SIG-M5 (cell line): Measurements from ENCODE around the gene CAMK1D.
"Not testable (repeated sequence)": the region's sequence is repeated elsewhere in the genome, so short reads cannot be mapped to it uniquely, and the experiment has no call there.

ENCODE experiments used
- DNase-seq: peaks from one replicate; lab custom pipeline; 2025; lab: John Stamatoyannopoulos, UW

CAMK1D gene

DNA sequence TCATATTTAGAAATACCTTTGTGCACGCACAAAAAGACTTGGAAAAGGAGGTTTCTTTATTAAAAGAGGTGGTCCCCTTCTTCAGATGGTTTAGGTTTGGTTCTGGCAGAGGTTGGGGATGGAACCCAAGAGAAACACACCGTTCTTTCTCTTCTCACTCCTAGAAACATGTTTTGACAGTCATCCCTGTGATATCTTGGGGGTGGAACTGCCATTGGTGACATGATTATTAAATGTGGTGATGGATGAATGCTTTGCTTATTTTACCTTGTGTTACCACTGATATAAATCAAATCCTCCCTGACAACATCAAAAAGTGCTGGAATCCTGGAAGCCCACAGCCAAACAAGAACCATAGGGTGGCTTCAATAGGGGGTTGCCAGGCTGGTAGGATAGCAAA lies 505.6 kb downstream of the CAMK1D start:
- no peak for DNase-seq

- no peak for DNase-seq
Measured at GRCh38 chr10:12862459-12862858, 513.1 kb downstream of the CAMK1D start.

GRCh38 chr10:12865515-12865914 lies 516.2 kb downstream of the CAMK1D start:
- not testable (repeated sequence) for DNase-seq

- DNase-seq = no peak
Measured at GRCh38 chr10:12868229-12868628, 518.9 kb downstream of the CAMK1D start.

DNA sequence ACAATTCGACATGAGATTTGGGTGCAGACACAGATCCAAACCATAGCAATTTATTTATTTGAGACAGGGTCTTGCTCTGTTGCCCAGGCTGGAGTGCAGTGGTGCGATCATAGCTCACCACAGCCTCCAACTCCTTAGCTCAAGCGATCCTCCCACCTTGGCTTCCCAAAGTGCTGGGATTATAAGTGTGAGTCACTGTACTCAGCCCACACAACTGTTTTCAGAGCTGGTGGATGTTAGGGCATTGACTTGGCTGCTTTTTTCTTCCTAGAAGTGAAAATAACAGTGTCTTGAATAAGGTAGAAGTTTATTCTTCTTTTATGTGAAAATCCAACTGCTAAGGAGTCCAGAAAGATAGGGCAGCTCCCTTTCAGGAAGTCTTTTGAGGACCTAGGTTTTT lies 520.1 kb downstream of the CAMK1D start:
- DNase-seq = no peak

DNA sequence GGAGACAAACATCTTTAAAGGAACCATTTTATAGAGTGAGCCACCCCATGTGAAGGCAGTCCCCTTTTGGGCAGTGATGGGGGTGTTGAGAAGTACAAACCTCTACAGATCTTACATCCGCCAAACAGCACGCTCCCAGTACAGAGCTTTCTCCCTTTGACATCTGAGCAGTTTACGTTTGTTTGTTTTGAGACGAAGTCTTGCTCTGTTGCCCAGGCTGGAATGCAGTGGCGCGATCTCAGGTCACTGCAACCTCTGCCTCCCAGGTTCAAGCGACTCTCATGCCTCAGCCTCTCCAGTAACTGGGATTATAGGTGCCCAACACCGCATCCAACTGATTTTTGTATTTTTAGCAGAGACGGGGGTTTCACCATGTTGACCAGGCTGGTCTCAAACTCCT lies 523.2 kb downstream of the CAMK1D start:
- DNase-seq = no peak

DNA sequence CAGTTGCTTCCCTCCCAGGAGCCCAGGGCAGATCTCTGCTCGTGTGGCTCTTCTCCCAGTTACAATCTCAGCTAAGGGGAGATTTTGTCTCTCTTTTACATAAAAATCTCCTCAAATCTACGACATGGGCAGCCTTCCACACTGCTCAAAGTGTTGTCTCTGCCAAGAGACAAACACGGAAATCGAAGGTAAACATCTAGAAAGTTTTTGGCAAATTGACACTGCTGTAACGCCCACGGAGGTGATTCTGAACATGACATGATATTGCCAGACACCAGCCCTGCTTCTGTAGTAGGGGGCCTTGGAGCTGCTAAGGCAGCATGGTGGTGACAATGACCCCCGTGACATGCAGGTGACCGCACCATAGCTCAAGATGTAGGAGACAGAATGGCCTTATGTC lies 523.8 kb downstream of the CAMK1D start:
- no peak for DNase-seq

GRCh38 chr10:12874501-12874900 lies 525.2 kb downstream of the CAMK1D start:
- DNase-seq = no peak

- DNase-seq = no peak
Measured at GRCh38 chr10:12875100-12875499, 525.8 kb downstream of the CAMK1D start.

DNA sequence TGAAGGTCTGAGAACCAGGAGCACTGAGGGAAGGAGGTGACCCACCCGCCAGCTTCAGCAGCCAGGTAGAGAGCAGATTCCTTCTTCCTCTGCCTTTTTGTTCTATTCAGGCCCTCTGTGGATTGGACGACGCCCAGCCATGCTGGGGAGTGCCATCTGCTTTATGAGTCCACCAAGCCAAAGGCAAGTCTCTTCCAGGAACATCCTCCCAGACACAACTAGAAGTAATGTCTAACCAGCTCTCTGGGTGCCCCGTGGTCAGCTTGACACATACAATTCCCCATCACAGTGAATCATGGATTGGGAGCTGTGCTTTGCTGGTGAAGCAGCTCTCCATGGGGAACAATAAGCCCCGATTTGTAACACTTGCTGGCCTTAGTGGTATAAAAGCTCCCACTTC lies 526.9 kb downstream of the CAMK1D start:
- no peak for DNase-seq

- DNase-seq = no peak
Measured at GRCh38 chr10:12877150-12877549, 527.8 kb downstream of the CAMK1D start.

GRCh38 chr10:12880423-12880822 lies 531.1 kb downstream of the CAMK1D start:
- no peak for DNase-seq

- DNase-seq = no peak
Measured at GRCh38 chr10:12884851-12885250, 535.5 kb downstream of the CAMK1D start.
